Measurements from ENCODE around the gene DAGLA.

DNA sequence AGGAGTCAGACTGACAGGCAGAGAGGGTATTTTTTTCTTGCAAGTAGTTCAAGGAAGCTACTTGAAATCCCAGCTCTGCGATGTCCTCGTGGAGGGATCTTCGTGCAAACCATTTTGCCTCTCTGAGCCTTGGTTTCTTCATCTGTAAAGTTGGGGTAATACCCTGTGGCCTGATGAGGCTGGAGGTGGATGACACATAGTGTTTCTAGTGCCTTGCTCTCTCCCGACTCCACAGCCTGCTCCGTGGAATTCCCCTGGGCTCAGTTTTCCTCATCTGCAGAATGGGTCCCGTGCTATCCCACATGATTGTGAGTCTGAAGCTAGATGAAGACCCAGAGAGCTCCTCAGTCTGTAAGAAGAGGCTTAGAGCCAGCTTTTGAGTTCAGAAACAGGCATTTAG is 32.7 kb downstream of the DAGLA start:
- TF ChIP-seq, protein P1, sequence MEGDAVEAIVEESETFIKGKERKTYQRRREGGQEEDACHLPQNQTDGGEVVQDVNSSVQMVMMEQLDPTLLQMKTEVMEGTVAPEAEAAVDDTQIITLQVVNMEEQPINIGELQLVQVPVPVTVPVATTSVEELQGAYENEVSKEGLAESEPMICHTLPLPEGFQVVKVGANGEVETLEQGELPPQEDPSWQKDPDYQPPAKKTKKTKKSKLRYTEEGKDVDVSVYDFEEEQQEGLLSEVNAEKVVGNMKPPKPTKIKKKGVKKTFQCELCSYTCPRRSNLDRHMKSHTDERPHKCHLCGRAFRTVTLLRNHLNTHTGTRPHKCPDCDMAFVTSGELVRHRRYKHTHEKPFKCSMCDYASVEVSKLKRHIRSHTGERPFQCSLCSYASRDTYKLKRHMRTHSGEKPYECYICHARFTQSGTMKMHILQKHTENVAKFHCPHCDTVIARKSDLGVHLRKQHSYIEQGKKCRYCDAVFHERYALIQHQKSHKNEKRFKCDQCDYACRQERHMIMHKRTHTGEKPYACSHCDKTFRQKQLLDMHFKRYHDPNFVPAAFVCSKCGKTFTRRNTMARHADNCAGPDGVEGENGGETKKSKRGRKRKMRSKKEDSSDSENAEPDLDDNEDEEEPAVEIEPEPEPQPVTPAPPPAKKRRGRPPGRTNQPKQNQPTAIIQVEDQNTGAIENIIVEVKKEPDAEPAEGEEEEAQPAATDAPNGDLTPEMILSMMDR (conservative IDR thresholded peaks at IDR 0.05) = no peak
- no peak for TF ChIP-seq ZFX (IDR thresholded peaks at IDR 0.05)
